DND-41 (cell line): ENCODE data around the gene NCL.
"Not testable (repeated sequence)": the region's sequence is repeated elsewhere in the genome, so short reads cannot be mapped to it uniquely, and the experiment has no call there.

Experiments
- ATAC-seq: fragments of 200-7000 bp; cut with Tn5 transposase; 3 replicates; pipeline ENCODE4 v1.9.1; 2021; ENCODE audit warnings: low read depth; ENCODE audit not compliant: insufficient read depth
- DNase-seq: peaks from one replicate; pipeline ENCODE4 v3.0.0-alpha.2; 2020
- H2AFZ ChIP-seq: 2 replicates; pipeline ENCODE4 v1.6.0; 2012; ENCODE audit warnings: low read depth, low read length
- H3K27ac ChIP-seq: 2 replicates; pipeline ENCODE4 v1.5.1; 2012; ENCODE audit warnings: low read length, inconsistent platforms
- H3K27me3 ChIP-seq: fragments of 200-600 bp; sonication (generic); 2 replicates; pipeline ENCODE4 v1.6.0; 2012; ENCODE audit warnings: low read length, mild to moderate bottlenecking, inconsistent platforms; ENCODE audit not compliant: insufficient read depth, poor library complexity
- H3K36me3 ChIP-seq: 2 replicates; pipeline ENCODE4 v1.5.1; 2012; ENCODE audit warnings: low read length, inconsistent platforms; ENCODE audit not compliant: insufficient read depth
- H3K4me1 ChIP-seq: 2 replicates; pipeline ENCODE4 v1.5.1; 2012; ENCODE audit warnings: mild to moderate bottlenecking, low read length; ENCODE audit not compliant: insufficient read depth
- H3K4me2 ChIP-seq: 2 replicates; pipeline ENCODE4 v1.6.0; 2012; ENCODE audit warnings: mild to moderate bottlenecking, moderate library complexity, low read length, inconsistent platforms; ENCODE audit not compliant: insufficient read depth
- H3K4me3 ChIP-seq, 2 experiments: fragments of 200-600 bp in 1 of 2; shearing (Covaris generic) in 1 of 2; 2 replicates each; pipeline ENCODE4 v1.5.1; 2012 to 2016; ENCODE audit warnings: inconsistent platforms in 2 of 2, low read length in 2 of 2, mild to moderate bottlenecking in 2 of 2, low read depth in 1 of 2, moderate library complexity in 1 of 2
- H3K79me2 ChIP-seq: 2 replicates; pipeline ENCODE4 v1.6.0; 2012; ENCODE audit warnings: low read length, inconsistent platforms; ENCODE audit not compliant: insufficient read depth
- H3K9ac ChIP-seq: 2 replicates; pipeline ENCODE4 v1.6.0; 2012; ENCODE audit warnings: low read depth, mild to moderate bottlenecking, inconsistent platforms, low read length, moderate library complexity
- H3K9me3 ChIP-seq: 2 replicates; pipeline ENCODE4 v1.5.1; 2012; ENCODE audit warnings: low read length, moderate library complexity, mild to moderate bottlenecking, inconsistent platforms; ENCODE audit not compliant: insufficient read depth, severe bottlenecking
- H4K20me1 ChIP-seq: 2 replicates; pipeline ENCODE4 v1.6.0; 2012; ENCODE audit warnings: low read length; ENCODE audit not compliant: insufficient read depth
- CTCF ChIP-seq: IDR thresholded peaks from 2 replicates; pipeline ENCODE4 v1.5.1; 2012; ENCODE audit warnings: borderline replicate concordance, low read length, moderate library complexity, mild to moderate bottlenecking; ENCODE audit not compliant: poor library complexity, severe bottlenecking; ENCODE audit errors: extremely low read depth
- EZH2 ChIP-seq: IDR thresholded peaks from 3 replicates; pipeline ENCODE4 v1.6.1; 2012; ENCODE audit warnings: borderline replicate concordance, low read depth, mild to moderate bottlenecking, moderate library complexity, low read length, inconsistent platforms; ENCODE audit not compliant: severe bottlenecking

The NCL gene

GRCh38 chr2:231436957-231437356 is 27.3 kb downstream of the NCL start:
- H3K4me1 ChIP-seq, result no peaks in the 10 kb centered on the region
- no peak overlapping the region for H2AFZ ChIP-seq
- H3K27ac ChIP-seq, result no peak overlapping the region
- H3K36me3 ChIP-seq, result no peaks in the 10 kb centered on the region
- ATAC-seq (no peak), DNase-seq (no peak)
- no peak overlapping the region for H3K9ac ChIP-seq
- H3K27me3 ChIP-seq, result no peaks in the 10 kb centered on the region
- no peak overlapping the region for H3K4me2 ChIP-seq
- TF ChIP-seq EZH2 (no peak), CTCF (no peak)
- H4K20me1 ChIP-seq, result no peaks in the 10 kb centered on the region
- H3K9me3 ChIP-seq, result no peaks in the 10 kb centered on the region
- H3K79me2 ChIP-seq, result no peaks in the 10 kb centered on the region
- no peak overlapping the region for H3K4me3 ChIP-seq

GRCh38 chr2:231433990-231434389 is 30.3 kb downstream of the NCL start:
- no peak for ATAC-seq
- no peak for TF ChIP-seq EZH2
- no peak for TF ChIP-seq CTCF
- no peaks in the 10 kb centered on the region for H4K20me1 ChIP-seq

GRCh38 chr2:231431606-231432005 is 32.7 kb downstream of the NCL start:
- no peaks in the 10 kb centered on the region for H3K36me3 ChIP-seq
- peaks cover 8% of the 10 kb centered on the region for H3K9me3 ChIP-seq
- no peak overlapping the region for H3K9ac ChIP-seq
- H3K27me3 ChIP-seq, result no peaks in the 10 kb centered on the region
- H3K79me2 ChIP-seq, result no peaks in the 10 kb centered on the region
- H2AFZ ChIP-seq, result no peak overlapping the region
- no peak overlapping the region for H3K27ac ChIP-seq
- no peaks in the 10 kb centered on the region for H4K20me1 ChIP-seq
- TF ChIP-seq CTCF, result no peak
- no peak for TF ChIP-seq EZH2
- no peak overlapping the region for H3K4me3 ChIP-seq
- DNase-seq, result no peak
- ATAC-seq, result no peak
- no peaks in the 10 kb centered on the region for H3K4me1 ChIP-seq
- no peak overlapping the region for H3K4me2 ChIP-seq

More at GRCh38 chr2:231433990-231434389, 30.3 kb downstream of the NCL start:
- no peak overlapping the region for H3K4me2 ChIP-seq
- H3K27ac ChIP-seq, result no peak overlapping the region
- H3K9ac ChIP-seq, result no peak overlapping the region
- H3K9me3 ChIP-seq, result peaks cover 8% of the 10 kb centered on the region
- no peaks in the 10 kb centered on the region for H3K4me1 ChIP-seq
- H2AFZ ChIP-seq, result no peak overlapping the region
- no peaks in the 10 kb centered on the region for H3K27me3 ChIP-seq
- H3K79me2 ChIP-seq, result no peaks in the 10 kb centered on the region
- H3K36me3 ChIP-seq, result no peaks in the 10 kb centered on the region
- H3K4me3 ChIP-seq, result no peak overlapping the region
- no peak for DNase-seq

- not testable (repeated sequence) for H3K27me3 ChIP-seq, H3K79me2 ChIP-seq, H3K4me2 ChIP-seq, H3K27ac ChIP-seq, H3K36me3 ChIP-seq, H3K9me3 ChIP-seq, H3K9ac ChIP-seq, DNase-seq, ATAC-seq, H4K20me1 ChIP-seq, H2AFZ ChIP-seq, H3K4me3 ChIP-seq, H3K4me1 ChIP-seq
These were observed 33.8 kb downstream of the NCL start for GRCh38 chr2:231430437-231430836.
